NCI-H1930 (cell line): ENCODE data around the gene SEC31A.
"Not testable (repeated sequence)": the region's sequence is repeated elsewhere in the genome, so short reads cannot be mapped to it uniquely, and the experiment has no call there.

ENCODE experiments used
- DNase-seq, 2 experiments: peaks; one replicate each; lab custom pipeline; 2025; lab: John Stamatoyannopoulos, UW

The SEC31A gene

GRCh38 chr4:82892467-82892802 lies 1.5 kb upstream of the SEC31A start:
- DNase-seq = no peak

DNA sequence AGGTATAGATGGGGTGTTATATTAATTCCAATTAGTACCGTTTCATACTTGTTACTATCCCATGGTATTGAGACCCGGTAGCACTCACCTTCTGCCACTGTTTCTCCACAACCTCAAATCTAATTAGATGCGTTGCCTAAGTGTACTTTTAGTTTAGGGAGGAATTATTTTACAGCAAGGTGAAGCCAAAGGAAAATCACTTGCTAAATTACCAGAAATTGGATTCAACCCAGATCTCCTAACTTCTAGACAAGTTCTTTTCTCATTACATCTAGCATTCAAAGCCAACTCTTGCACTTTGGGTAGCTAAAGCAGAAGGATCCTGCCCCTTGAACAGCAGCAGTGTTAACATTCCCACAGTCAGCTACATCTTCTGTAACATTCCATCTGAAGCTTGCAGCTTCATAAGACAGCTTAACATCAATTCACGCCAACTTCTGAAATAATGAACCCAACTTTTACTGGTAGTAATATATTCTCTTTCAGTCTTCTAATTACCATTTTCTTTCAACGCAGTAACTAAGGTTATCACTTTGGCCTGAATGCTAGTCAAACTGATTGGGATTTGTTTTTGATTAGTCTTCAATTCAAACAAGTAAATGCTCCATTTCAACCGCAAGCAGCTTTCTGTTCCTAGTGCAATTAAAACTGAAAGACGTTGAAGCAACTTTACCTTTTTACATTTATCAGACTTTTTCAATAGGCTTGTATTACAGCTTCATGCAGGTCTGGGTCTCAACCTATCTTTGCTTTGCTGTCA lies 934 bp upstream of the SEC31A start:
- DNase-seq = no peak

- DNase-seq = no peak
Observed at GRCh38 chr4:82890528-82890900, 439 bp downstream of the SEC31A start.

DNA sequence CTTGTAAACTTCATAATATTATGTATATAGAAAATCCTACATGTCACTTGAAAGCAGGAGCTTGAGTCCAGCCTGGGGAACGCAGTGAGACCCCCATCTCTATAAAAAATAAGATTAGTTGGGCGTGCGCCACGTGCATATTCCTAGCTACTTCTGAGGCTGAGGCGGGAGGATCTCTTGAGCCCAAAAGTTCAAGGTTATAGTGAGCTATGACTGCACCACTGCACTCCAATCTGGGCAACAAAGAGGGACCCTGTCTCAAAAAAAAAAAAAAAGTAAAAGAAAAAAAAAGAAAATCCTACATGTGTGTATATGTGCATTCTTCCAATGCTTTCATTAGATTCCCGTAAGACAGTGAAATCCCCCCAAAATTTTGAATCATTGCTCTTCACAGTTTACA lies 1.7 kb downstream of the SEC31A start:
- DNase-seq = no peak

- DNase-seq = no peak
Observed at GRCh38 chr4:82886147-82886942, 4.6 kb downstream of the SEC31A start.

DNA sequence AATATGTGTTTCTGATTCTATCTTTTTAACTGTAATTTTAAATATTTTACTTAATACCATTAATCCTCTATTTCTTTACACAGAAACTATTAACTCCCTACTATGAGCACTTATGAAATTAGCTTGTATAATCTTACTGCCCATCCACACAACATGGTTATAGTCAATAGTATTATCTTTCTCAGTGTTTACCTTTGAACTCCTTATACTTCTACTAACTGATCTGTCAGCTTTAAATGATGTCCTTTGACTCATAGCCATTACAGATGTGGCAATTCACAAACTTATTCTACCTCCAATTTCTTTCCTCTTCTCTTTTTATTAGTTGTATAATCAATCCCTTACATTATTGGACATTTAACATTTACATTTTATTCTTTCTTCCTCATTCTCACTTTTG lies 5.5 kb downstream of the SEC31A start:
- DNase-seq = no peak

- DNase-seq = no peak
Observed at GRCh38 chr4:82868572-82868971, 22.4 kb downstream of the SEC31A start.

DNA sequence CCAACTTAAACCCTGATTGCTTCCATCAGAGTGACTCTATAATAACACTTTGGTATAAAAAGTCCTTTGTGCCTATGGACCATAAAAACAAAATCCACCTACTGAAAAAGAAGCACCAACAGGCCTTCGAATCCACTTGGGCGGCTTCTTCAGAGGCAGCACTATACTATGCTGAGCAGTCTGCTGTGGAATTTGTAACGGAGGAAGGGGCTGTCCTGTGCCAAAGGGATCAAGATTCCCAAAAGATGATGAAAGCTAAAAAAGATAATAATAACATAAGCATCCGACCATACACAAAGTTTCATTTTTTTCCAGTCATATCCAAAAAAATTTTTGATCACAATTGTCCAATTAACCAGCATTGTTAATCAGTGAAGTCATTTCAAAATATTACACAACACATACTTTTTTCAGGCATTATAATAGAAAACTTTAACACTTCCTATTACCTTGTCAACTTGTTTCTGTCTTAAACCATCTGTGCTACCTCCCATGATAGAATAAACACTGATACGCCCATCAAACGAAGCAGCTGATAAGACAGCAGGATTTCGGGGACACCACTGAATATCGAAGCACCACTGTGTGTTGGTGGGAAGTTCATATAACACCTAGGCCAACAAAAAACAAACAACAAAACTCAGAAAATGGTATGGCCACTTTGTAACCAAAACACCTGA lies 24.1 kb downstream of the SEC31A start:
- DNase-seq = no peak

DNA sequence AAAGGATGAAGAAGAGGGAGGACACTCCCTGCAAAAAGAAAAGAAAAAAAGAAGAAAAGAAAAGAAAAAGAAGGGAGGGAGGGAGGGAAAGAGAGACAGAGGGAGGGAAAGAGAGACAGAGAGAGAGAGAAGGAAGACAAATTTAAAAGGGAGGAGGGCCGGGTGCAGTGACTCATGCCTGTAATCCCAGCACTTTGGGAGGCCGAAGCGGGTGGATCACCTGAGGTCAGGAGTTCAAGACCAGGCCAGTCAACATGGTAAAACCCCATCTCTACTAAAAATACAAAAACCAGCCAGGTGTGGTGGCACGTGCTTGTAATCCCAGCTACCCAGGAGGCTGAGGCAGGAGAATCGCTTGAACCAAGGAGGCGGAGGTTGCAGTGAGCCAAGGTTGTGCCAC lies 24.9 kb downstream of the SEC31A start:
- not testable (repeated sequence) for DNase-seq

DNA sequence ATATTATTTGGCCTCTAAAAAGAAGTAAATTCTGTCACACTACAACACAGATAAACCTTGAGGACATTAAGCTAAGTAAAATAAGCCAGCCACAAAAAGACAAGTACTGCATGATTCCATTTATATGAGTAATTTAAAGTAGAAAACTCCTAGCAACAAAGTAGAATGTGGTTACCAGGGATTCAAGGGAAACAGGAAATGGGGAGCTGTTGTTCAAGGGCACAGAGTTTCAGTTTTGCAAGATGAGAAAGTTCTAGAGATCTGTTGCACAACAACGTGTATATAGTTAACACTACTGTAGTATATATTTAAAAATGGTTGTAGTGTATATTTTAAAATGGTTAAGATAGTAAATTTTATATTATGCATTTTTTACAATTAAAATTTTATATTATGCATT lies 25.4 kb downstream of the SEC31A start:
- no peak for DNase-seq

GRCh38 chr4:82864336-82864979 lies 26.5 kb downstream of the SEC31A start:
- no peak for DNase-seq

DNA sequence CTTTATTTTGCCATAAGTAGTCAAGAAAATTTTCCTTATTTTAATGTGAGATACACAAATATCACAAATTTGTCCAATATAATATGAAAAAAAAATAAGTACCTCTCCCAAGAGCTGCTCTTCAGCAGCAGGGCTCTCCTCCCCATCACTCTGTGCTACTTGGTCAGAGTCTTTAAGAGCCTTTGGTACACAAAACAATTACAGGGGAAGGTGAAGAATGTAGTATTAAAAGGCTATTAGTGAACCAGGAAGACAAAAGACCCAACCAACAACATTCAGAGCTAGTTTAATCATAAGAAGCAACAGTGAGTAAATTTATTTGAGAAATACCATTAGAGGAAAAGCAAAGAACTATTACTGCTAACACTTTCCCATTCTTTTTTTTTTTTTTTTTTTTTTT lies 29.4 kb downstream of the SEC31A start:
- no peak for DNase-seq

- not testable (repeated sequence) for DNase-seq
Observed at GRCh38 chr4:82860487-82860886, 30.5 kb downstream of the SEC31A start.

DNA sequence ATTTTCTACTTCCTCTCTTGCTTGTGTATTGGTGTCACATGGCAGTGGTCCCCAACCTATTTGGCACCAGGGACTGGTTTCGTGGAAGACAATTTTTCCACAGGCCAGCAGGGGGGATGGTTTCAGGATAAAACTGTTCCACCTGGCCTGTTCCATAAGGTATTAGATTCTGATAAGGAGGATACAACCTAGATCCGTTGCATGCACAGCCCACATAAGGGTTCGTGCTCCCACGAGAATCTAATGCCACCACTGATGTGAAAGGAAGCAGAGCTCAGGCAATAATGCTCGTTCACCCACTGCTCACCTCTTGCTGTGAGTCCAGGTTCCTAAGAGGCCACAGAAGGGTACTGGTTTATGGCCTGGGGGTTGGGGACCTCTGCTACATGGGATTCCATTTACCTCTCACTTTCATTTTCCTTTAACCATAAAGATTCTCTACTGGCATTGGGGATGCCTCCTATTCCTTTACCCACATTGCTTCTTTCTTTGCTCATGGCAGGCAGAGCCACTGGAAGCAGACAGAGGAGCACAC lies 38.1 kb downstream of the SEC31A start:
- no peak for DNase-seq

DNA sequence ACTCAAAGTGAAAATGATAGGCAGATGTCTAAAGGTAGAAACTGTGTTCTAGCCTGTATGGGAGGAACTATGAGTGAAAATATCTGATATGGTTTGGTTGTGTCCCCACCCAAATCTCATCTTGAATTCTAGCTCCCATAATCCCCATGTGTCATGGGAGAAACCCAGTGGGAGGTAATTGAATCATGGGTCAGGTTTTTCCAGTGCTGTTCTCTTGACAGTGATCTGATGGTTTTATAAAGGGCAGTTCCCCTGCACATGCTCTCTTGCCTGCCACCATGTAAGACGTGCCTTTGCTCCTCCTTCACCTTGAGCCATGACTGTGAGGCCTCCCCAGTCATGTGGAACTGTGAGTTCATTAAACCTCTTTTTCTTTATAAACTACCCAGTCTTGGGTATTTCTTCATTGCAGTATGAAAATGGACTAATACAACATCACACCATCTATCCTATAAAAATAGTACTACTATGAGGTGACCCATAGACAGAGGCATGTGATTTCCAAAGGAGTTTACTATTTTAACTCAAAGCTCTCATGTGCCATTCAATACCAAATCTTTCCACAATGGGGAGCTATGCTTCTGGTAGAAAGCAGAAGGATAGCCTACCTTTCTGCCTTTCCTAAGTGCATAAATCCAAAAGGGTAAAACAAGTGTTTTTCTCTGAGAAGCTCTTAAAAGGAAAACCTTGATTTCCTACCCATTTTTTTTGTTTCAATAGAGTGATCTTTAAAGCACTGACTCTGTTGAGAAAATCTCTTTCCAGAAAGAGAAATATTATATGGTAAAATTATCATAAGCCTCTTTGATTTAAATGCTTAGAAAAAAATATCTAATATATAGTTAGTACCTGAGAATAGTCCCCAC lies 38.8 kb downstream of the SEC31A start:
- no peak for DNase-seq

DNA sequence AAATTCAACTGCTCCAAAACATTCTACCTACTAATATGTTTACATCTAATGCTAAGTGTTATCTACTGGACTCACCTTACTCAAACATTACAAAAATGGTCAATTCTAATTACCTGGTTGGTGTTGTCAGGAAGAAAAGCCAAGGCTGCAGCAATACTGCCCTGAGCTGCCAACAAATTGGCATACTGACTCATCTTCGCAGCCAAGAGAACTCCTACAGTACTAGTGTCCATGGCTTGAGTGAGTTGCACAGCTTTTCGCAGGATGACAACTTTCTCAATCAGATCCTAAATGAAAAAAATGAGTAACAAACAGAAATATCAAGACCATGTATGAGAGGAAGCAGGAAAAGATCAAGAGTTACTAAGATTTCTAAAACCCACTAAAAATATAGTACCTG lies 39.6 kb downstream of the SEC31A start:
- no peak for DNase-seq

- DNase-seq = no peak
Observed at GRCh38 chr4:82850684-82851083, 40.3 kb downstream of the SEC31A start.

- no peak for DNase-seq
Observed at GRCh38 chr4:82848706-82849105, 42.2 kb downstream of the SEC31A start.

DNA sequence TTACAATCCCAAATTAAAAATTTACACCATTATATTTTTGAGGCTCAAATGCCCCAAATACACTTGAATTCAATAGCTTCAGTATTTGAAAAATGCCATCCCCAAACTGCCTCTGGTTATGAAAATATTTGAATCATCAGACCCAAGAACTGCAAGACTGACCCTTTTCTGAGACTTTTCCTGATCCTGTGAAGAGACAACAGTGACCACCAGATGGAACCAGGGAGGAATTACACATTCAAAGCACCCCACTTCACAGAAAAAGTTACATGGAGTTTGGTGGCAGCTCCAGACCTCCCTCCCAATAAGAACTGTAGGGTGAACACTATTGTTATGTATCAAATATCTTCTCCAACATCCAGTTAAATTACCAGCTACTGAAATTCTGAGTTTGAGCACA lies 48.4 kb downstream of the SEC31A start:
- no peak for DNase-seq

GRCh38 chr4:82839624-82840023 lies 51.3 kb downstream of the SEC31A start:
- DNase-seq = no peak

DNA sequence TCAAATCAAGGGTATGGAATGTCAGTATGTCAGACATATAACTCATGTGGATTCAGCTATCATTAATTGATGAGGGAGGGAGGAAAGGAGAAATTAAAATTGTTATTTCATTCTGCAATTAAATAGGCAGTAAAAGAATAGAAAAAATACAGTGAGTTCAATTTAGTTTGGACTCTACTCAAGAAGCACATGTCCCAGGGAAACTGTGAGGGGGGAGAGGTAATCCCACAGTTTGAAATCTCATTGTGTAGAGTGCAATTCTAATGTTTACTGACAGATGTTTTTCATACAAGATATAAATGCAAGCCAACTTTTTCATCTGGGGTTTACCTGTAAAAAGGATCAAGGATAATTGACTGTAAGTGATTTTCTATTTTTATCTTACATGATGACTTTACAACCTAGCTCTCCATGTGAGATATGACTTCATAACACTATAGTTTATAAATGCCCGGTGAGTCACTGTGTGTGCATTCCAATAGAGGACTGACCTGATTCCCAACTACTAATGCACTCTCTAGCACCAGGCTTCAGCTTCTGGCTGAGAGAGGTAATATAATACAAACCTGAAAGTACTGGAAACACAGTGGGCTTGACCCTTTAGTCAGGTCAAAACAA lies 57.1 kb downstream of the SEC31A start:
- no peak for DNase-seq
